GM20000 (cell line): Measurements from ENCODE around the gene ANAPC10.
A peak's percentile ranks its signal among the peaks of the same experiment; 100 is the strongest.

Experiments
- DNase-seq: peaks from one replicate; pipeline ENCODE4 v3.0.0; 2012; ENCODE audit warnings: low spot score
- TF ChIP-seq, protein P1 (sequence below): IDR thresholded peaks from 2 replicates; pipeline ENCODE4 v1.5.1; 2012; ENCODE audit warnings: mild to moderate bottlenecking, control low read depth; ENCODE audit errors: extremely low read depth, missing control alignments

The ANAPC10 gene

DNA sequence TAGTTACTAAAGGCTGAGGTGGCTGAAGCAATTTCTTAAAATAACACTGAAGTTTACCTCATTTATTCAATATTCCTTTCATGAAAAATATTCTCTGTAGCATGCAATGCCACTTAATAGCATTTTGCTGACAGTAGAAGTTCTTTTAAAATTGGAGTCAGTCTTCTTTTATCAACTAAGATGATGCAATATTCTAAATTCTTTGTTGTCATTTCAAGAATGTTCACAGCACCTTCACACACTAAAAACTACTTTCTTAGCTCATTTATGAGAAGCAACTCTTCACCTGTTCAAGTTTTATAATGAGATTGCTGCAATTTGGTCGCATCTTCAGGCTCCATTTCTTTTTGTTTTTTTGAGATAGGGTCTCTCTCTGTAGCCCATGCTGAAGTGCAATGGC, 48.8 kb downstream of the ANAPC10 start:
- no peak for DNase-seq
- TF ChIP-seq, protein P1, sequence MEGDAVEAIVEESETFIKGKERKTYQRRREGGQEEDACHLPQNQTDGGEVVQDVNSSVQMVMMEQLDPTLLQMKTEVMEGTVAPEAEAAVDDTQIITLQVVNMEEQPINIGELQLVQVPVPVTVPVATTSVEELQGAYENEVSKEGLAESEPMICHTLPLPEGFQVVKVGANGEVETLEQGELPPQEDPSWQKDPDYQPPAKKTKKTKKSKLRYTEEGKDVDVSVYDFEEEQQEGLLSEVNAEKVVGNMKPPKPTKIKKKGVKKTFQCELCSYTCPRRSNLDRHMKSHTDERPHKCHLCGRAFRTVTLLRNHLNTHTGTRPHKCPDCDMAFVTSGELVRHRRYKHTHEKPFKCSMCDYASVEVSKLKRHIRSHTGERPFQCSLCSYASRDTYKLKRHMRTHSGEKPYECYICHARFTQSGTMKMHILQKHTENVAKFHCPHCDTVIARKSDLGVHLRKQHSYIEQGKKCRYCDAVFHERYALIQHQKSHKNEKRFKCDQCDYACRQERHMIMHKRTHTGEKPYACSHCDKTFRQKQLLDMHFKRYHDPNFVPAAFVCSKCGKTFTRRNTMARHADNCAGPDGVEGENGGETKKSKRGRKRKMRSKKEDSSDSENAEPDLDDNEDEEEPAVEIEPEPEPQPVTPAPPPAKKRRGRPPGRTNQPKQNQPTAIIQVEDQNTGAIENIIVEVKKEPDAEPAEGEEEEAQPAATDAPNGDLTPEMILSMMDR, result no peak

DNA sequence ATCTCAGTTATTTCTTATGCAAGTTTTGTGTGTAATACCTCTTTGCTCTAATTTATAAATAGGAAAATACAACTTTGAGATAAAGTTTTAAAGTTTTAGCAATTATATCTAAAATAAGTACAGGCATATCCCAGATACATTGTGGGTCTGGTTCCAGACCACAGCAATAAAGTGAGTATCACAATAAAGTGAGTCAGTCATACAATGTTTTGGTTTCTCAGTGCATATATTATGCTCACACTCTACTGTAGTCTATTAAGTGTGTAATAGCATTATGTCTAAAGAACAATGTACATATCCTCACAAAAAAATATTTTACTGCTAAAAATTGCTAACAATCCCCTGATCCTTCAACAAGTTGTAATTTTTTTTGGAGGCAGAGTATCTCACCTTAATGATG, 49.2 kb downstream of the ANAPC10 start:
- TF ChIP-seq, protein P1, result no peak
- no peak for DNase-seq

DNA sequence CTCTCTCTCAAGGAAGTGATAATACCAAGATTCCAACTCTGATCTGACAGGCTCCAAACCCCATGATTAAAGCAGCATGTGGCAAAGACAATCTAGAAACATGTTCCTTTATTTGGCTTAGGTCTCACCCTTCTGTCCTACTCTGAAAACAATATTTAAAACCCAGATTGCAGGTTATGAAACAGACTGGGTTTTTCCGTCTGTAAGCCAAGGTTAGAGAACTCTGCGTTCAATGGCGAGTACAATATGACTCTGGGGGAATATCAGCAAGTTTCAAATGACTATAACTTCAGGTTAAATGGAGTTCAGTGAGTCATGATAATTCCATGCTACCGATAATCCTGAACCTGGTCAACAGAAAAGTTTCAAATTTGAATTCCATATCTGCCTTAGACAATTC, 50.8 kb downstream of the ANAPC10 start:
- TF ChIP-seq, protein P1, result no peak
- peak; percentile 8 for DNase-seq

DNA sequence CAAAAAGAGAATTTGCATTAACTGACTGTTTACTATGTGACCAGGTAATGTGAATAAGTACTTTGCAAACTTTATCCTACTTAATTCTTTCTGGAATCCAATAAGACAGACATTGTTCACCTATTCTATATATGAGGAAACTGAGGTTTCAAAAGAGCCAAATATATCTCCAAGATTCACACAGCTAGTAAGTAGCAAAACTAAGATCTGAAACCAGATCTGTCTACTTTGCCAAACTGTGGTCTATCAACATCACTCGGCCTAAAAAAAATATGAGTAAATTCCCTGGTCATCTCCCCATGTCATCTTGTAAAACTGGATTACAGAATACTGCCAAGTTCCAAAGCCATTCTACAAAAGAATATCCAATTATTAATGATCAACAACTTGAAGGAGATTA, 52.8 kb downstream of the ANAPC10 start:
- DNase-seq, result no peak
- TF ChIP-seq, protein P1, result no peak

DNA sequence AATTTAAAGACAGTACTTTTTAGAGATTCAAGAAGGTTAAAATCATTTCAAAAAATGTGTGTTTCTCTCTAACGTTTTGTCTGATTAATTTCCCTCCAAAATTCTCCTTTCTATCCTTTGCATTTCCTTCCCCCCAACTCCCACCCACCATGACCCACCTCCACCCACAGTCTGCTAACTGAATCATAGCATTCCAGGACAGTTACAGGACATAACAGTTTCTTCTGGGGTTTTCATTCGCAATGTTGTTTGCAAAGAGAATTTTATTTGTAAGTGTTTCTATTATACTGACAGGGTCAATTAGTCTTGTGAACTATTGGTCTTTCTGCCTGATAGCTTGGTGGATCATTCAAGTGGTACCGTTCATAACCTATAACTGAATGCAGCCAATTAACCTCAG, 53.7 kb downstream of the ANAPC10 start:
- TF ChIP-seq, protein P1, result no peak
- no peak for DNase-seq

DNA sequence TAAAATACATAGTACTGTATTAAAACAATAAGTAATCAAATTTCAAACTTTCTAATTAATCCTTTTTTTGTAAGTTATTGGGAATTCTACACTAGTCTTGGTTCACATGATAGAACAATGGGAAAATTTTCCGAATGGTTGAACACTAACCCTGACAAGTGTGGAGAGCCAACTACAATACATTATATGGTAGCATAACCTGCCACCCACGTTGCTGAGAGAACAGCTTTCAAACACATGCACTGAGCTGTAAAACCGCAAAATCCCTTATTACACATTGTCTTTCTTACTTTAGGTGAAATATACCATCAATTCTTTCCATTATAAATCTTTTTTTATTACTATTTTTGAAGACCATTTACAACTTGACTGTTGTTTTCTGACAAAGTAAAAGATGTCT, 54.7 kb downstream of the ANAPC10 start:
- no peak for DNase-seq
- TF ChIP-seq, protein P1, result no peak

DNA sequence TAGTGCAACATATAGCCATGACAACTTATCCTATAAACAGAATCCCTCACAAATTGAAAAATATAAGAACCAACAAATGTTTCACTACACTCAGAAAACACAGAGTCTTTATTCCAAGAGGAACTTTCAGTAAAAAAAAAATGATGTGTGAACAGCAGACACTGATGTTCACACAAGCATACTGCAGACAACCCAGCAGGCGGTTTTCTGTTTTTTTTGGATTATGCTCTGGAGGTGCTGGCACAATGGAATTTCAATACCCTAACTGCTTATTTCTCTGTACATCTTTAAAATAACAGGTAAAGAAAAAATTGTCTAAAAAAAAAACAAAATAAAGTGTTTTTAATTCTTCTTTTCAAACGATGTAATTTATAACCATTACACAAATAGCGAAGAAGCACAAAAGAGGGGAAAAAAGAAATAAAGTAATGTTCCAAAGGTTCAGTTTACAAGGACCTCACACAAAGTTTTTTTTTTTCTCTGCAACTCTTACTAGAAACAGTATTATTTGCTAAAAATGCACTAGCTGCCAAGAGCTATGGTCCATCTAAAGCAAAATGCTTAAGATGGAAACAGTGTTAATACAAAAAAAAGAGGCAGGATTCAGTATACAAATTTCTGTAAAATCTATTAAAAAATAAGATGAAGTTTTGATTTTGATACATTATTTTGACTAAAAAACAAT, 55.3 kb downstream of the ANAPC10 start:
- DNase-seq, result no peak
- TF ChIP-seq, protein P1, result no peak
